GM18873 (cell line): ENCODE data around the gene ZSWIM1.
A peak's percentile ranks its signal among the peaks of the same experiment; 100 is the strongest.

Experiments
- ATAC-seq: cut with Tn5 transposase; IDR thresholded peaks from one replicate; pipeline ENCODE4 v1.9.1; 2021; ENCODE audit warnings: mild to moderate bottlenecking, moderate library complexity, moderate number of reproducible peaks; ENCODE audit not compliant: unreplicated experiment, low FRiP score

Gene ZSWIM1

DNA sequence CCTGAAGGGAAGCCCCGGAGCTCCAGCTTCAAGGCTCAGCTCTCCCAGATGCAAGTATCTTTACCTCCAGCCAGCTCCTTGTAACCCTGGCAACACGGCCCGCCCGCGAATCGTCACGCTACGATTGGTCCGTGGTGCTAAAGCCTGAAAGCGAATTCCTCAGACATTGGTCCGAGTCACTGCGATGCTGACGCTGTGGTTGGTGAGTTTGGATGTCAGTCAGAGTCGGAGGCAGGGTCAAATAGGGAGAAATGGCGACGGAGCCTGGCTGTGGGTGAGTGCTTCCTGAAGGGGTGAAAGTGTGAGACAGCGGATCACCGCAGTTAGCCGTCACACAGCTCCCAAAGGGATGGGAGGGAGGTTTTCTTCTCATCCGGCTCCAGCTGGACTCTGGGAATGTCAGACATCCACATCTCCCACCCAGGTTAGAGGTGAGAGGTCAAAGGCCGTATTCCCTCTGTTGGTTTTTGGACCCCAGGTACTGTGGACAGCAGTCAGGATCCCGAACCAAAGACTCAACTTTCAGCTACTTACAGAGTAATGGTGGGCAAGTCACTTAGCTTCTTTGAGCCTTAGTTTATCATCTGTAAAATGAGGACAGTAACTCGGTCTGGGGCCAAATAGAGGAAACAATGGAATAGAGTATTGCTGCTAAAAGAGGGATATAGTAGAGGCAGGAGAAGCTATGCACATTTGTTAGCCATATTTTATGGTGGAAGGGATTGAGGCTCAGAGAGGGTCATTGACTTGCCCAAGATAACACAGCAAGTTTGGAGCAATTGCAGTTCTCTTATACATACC, at the start of gene ZSWIM1:
Gene ZSWIM1, plus strand, starts transcription at position 240 of the 801 bp plus-strand sequence. CDS start 1,366 bp downstream, outside the sequence.
- peak; percentile 95 for ATAC-seq

GRCh38 chr20:45832619-45833018, 48.4 kb upstream of the ZSWIM1 start:
- ATAC-seq = no peak

GRCh38 chr20:45833030-45833882, 47.8 kb upstream of the ZSWIM1 start, which contains the start of gene SNX21:
Gene SNX21 (plus strand): TSS chr20:45833799. CDS start chr20:45833920, 121 bp downstream.
- ATAC-seq = no peak

- no peak for ATAC-seq
Measured at GRCh38 chr20:45833883-45834796, 46.9 kb upstream of the ZSWIM1 start.

DNA sequence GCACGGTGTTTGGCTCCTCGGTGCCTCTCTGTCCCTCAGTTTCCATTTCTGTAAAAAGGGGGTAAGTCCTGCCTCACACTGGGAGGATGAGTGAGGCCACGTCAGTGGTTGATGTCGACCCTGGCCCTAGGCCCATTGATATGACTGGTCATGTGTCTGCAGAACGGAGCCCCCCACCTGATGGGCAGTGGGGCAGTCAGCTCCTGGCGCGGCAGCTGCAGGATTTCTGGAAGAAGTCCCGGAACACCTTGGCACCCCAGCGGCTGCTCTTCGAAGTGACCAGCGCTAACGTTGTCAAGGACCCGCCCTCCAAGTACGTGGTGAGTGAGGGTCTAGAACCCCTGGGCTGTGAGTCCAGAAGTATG, 46.2 kb upstream of the ZSWIM1 start:
- ATAC-seq = no peak

DNA sequence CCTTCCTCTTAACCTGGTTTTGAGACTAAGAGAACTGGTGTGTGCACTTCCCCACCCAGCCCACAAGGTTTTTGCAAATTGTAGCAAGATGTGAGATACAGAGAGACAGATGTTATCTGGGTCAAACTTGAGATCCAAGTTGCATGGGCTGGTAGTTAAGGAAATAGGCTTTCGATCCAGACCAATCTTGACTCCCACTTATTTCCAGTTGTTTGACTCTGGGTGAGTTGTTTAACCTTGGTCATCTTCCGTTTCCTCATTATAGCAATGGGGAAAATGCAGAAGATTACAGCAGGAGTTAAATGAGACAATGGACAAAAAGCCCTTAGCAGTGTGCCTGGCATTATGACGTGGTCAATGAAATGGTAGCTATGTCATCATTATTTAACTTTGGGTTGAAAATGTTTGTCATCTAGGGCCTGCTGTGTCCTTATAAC, 45.7 kb upstream of the ZSWIM1 start:
- no peak for ATAC-seq

DNA sequence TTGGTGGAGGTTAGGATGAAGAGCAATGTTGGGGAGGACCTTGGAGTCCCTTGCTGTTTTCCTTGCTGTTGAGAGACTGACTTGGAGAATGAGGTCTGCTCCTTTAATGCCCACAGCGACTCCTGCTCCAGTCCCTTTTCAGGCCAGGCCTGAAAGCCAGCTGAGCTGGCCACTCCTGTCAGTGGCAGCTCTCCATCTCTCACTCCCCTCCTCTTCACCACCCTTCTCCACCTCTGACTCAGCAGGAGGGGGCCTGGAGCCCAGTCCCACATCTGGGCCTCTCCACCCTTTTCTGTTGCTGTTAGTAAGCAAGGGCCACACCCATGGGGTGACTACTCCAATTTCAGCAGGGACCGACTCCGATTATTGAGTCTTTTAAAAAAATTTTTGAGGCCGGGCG, 45.2 kb upstream of the ZSWIM1 start:
- no peak for ATAC-seq

- no peak for ATAC-seq
Measured at GRCh38 chr20:45836841-45837240, 44.2 kb upstream of the ZSWIM1 start.

- ATAC-seq = no peak
Measured at GRCh38 chr20:45840700-45841198, 40.3 kb upstream of the ZSWIM1 start.

DNA sequence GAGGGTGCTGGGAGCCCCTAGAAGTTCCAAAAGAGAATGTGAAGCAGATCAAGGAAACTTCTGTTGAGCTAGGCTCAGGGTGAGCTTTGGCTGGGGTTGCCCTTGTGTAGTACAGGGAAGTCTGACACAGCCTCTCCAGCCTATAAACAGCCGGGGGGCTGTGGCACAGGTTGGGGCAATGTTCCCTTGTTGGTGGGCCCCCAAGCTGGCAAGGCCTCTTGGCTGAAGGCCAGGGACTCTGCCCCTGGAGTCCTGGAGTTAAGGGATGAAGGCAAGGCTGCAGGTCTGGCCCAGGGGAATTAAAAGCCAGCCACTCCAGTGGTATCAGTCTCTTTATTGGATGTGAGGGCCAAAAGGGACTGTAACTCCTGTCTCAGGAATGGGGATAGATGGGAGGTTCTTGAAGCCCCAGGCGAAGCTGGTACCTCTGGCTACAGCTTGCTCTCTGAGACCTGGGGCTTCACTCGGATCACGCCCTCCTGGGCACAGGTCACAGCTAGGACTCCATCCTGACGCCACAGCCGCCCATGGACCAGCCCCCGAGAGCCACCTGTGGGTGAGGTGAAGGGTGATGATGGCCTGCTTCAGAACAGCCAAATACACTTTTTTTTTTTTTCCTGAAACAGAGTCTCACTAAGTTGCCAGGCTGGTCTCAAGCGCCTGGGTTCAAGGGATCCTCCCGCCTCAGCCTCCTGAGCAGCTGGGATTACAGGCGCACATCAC, 39.5 kb upstream of the ZSWIM1 start:
- no peak for ATAC-seq

GRCh38 chr20:45842169-45842812, 38.7 kb upstream of the ZSWIM1 start:
- ATAC-seq = no peak

DNA sequence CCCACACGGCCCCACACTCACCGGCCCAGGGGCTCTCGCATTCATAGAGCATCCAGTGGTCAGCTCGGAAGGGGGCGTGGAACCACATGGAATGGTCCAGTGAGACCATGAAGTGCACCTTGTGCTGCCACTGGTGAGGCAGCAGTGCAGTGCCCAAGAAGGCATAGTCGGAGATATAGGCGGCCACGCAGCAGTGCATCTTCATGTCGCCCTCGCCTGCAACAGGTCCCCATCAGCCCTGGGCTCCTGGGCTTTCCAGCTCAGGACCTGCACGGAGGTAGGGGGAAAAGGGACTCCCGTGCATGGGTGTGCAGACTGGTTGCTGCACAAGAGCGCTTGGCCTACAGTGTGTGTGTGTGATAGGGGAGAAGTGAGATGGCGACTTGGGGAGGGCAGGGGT, 37.5 kb upstream of the ZSWIM1 start:
- no peak for ATAC-seq

DNA sequence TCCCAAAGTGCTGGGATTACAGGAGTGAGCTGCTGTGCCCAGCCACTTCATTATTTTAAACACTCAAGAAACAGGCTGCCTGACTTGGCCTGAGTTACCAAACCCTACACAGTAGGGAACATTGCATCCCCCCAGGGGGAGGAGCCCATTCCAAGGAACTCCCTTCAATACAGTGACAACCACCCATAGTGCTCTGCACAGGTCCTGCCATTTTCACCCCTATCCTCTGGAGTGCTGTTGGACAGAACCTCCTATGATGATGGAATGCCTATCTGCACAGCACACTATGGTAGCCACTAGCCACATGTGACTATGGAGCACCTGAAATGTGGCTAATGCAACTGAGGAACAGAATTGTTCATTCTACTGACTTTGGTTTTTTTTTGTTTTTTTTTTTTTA, 35.6 kb upstream of the ZSWIM1 start:
- no peak for ATAC-seq

GRCh38 chr20:45848421-45848820, 32.6 kb upstream of the ZSWIM1 start:
- no peak for ATAC-seq

DNA sequence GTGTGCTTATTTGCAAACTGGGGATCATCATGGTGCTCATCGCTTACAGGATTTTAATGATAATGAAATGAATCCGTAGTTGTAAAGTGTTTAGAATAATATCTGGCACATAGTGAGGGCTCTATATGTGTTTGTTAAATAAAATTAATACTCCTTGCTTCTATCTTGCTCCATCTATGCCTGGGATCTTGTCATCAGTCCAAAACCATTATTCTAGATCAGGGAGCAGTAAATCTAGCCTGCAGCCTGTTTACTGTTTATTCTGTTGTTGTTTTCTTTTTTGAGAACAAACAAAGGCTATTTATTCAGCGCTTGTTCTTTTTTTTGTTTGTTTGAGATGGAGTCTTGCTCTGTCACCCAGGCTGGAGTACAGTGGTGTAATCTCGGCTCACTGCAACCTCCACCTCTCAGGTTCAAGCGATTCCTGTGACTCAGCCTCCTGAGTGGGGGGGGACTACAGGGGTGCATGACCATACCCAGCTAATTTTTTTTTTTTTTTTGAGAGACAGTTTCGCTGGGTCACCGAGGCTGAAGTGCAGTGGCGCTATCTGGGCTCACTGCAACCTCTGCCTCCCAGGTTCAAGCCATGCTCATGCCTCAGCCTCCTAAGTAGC, 32.0 kb upstream of the ZSWIM1 start:
- no peak for ATAC-seq

DNA sequence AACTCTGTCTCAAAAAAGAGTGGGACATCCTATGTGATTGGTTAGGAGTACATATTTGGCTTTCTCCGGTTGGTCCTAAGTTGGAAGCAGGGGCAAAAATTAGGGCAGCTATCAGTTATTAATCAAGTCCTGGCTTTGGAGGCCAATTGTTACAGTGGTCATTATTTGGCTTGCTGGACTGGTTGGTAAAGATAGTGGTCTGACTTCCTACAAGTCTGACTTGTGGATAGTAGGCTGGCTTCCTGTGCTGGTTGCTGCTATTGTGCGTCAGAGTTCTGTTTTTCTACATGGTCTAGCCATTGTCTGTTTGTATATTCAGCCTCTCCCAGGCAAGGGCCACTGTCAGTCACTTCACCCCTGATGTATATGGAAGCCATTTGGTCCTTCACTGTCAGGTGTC, 30.8 kb upstream of the ZSWIM1 start:
- no peak for ATAC-seq

DNA sequence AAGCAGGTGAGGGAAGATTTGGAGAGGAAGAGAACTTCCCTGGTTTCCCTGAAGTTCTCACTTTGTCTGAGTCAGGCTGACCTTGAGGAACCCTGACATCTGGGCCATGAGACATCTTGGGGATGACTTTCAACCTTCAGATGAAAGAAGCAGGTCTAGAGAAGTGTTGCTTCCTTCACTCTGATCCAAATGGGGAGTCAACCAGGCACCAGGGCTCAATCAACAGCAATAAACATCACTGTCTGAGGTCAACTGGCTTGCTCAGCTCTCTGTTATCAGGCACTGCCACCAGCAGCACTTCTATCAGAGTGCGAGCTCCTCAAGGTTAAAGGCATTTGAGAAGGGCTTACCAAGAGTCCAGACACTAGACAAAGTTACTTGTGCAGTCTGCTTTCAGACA, 30.1 kb upstream of the ZSWIM1 start:
- ATAC-seq = no peak

GRCh38 chr20:45851501-45851900, 29.5 kb upstream of the ZSWIM1 start:
- no peak for ATAC-seq

- ATAC-seq = no peak
Measured at GRCh38 chr20:45852326-45852725, 28.7 kb upstream of the ZSWIM1 start.
